ENCODE data around the gene C3orf18. TPM values are rescaled to one million over a fixed set of nuclear protein-coding genes. Genes with fewer than 3 reads are reported as not detected.

The C3orf18 gene
- total RNA-seq, 1 donor from 2014 or later = 7.2 TPM

DNA sequence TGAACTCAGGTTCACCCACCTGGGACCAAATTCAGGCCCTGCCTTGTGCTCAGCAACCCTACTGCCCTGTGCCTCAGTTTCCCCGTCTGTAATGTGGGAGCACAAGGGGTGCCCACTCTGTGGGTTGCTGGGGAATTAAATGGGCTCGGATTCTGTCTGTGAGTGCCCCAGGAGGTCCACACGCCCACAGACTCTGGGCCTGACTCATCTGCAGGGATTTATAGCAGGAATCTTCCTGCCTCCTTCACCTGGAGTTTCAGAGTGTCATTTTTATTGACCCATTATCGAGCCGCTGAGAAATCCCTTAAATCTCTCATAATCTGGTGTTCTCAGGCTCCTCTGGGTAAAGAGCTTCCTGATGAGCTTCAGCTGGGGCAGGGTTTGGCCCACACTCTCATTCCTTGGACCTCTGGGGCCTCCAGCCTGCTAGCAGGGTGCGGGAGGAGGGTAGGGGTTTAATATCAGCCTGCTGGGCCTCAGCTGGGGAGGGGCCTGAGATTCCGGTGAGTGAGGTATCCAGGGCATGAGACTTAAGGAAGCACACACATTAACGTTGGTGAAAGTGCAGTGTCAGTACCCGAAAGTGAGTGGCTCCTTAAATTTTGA, 16.4 kb downstream of the C3orf18 start:
- DNase-seq = no peak

- DNase-seq = peak; percentile 17
These were observed 17.3 kb downstream of the C3orf18 start for GRCh38 chr3:50550079-50550736.

DNA sequence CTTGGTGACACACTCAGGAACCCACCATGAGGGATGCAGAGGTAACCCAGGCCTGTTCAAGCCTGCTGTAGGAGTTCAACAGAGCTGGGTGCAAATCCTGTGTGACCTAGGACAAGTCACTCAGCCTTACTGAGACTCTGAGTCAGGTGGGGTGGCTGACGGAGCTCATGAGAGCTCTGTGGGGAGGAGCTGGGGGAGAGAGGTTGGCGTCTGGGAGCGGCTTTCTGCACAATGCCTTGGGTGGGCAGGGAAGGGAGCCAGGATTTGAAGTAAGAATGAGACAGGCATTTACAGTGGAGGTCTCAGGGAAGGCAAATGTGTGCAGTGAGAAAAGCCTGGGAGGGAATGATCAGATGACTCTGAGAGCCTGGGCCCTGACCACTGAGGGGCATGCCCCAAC, 18.3 kb downstream of the C3orf18 start:
- no peak for DNase-seq

- DNase-seq = no peak
These were observed 21.8 kb downstream of the C3orf18 start for GRCh38 chr3:50545781-50546180.

DNA sequence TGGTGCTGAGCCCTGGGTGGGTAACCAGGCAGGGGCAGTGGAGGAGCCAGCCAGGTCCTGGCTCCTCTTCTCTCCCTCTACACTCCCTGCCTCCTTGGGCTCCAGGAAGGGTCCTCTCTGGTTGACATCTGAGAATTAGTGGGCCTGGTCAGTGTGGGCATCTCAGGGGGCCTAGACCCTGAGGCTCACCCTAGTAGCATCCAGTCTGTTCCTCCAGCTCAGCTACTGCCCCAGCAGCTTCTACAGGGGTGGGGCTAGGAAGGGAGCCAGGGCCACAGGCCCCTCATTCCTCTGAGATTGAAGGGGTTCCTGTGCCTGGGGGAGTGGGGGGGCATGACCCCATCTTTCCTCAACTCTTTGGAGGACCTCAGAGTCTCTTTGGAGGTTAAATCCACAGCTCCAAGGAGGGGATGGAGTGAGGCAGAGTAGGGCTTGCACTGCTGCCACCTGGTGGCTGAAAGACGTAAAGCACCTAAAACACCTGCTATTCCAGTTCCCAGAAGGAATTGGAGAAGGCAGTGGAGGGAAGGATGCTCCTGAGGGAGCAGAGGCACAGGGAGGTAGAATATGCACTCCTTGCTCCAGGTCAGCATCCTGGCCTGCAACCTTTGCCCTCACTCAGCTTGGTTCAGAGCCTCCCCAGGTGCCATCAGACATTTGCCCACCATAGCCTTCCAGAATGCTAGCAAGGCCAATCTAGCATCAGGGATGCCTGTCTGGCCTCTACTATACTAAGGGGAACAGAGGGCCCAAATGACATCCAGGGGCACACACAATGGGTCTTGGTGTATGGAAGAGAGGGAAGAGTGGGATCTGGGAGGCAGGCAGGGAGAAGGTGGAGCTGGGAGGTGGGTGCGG, 25.1 kb downstream of the C3orf18 start:
- peak; percentile 41 for DNase-seq

DNA sequence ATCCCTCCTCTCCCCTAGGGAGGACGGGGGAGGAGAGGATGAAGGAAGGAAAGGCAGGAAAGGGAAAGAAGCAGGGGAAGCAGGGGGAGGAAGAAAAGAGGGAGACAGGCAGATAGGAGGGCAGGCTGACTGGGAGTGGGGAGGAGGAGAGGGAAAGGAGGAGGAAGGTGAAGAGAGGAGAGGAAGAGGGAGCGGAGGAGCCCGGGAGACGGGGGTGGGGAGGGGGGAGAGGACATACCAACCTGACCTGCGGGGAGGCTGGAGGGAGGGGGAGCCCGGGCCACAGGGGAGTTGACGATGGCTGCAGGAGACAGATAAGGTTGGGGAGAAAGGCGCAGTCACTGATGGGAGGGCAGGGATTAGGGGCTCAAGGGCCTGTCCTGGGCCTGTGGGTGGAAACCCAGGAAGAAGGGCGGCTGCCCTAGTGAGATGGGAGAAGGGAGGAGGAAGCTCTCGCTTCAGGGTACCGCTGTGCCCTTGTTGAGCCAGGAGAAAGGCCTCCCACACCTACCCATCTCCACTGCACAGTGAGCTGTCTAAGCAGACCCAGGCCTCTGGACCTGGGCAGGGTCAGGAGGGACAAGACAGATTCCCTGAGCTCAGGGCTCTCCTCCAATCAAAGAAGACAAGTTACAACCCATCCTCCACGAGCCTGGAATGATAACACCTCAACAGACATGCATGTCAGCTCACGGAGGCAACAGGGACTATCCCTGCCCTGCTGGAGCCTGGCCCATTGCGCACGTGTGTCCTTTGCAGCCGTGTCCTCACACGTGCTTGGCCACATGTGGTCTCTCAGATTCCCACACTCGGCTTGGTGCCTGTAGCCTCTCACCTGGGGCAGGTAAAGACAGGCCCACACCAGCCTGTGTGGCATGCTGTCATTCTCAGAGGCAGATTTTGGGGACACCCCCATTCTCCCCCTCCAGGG, 27.9 kb downstream of the C3orf18 start:
- DNase-seq = no peak

GRCh38 chr3:50537421-50538129, 30.0 kb downstream of the C3orf18 start:
- no peak for DNase-seq

- DNase-seq = no peak
These were observed 30.9 kb downstream of the C3orf18 start for GRCh38 chr3:50536471-50537180.

DNA sequence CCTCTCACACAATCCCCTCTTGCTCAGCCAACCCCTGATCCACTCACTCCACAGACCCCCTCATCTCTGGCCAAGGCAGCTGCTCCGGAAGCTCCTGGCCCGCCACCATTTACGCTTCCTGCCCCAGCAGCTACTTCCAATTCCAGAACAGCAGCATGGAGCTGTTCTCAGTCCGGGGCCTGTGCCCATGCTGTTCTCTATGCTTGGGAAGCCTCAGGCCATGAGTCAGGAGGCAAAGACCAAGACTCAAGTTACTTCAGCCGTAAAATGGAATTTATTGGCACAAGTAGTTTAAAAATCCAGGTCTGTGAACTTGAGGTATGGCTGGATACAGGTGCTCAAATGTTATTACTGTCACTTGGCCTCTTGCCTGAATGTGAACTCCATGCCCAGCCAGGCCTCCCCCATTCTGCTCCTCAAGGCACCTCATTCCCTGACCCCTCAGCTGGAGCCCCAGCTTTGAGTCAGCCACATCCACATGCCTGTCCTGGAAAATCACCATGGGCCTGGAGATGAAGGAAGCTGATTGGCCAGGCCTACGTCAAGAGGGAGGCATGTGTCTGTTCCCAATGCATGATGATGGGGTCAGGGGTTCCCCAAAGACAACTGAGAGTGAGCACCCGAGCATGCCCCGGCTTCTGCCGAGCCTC, 32.7 kb downstream of the C3orf18 start:
- DNase-seq = no peak

- no peak for DNase-seq
These were observed 33.6 kb downstream of the C3orf18 start for GRCh38 chr3:50533807-50534461.

DNA sequence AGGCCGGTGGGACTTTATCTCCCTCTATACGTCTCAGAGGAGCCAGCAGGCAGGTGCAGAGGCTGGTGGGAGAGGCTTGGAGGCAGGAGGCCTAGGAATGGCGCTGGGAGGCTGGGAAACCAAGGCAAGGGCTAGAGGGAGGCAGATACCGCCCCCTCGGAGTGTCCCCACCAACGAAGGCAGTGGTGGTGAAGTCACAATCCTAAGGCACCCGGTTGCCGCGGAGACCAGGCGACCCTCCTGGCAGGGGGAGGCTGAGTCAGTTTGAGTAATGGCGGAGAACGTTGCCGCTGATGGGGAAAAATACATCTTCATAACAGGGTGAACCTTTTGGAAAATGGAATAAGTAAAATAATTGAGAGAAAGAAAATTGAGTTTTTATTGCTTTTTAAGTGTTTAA, 34.2 kb downstream of the C3orf18 start:
- DNase-seq = no peak

- no peak for DNase-seq
These were observed 35.4 kb downstream of the C3orf18 start for GRCh38 chr3:50532062-50532705.

DNA sequence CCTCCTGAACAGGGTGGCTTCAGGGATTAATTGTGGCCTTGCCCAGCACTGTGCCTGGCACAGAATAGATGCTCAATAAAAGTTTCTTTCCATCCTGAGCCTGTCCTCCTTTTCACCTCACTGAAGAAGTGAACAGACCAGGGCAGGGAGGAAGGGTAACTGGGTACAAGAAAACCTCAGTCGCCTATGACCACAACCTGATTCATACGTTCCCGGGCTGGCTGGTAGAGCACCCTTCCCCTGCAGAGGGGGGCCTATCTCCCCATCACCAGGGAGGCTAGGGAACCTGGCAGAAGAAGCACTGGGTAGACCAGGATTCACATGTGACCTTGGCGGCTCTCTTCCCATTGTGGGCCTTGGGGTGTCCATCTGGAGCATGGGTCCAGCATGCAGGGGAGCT, 36.3 kb downstream of the C3orf18 start:
- DNase-seq = no peak

- DNase-seq = no peak
These were observed 37.3 kb downstream of the C3orf18 start for GRCh38 chr3:50530001-50530970.

DNA sequence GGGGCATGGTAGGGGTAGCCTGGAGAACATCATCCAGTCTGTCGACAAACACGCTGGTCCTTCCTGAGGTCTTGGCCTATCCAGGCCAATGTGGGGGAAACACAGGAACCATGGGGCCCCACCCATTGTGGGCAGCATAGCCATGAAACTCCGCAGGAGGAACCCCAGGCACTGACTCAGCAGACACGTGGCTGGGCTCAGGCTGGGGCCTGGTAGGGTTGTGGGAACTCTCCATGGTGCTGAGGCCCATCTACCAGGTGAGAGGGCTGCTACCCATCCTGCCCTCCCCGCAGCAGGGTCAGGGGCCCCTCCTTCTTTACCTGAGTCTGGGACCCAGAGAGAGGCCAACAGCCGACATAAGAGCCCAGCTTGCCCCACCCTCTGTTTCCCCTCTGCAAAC, 41.6 kb downstream of the C3orf18 start:
- no peak for DNase-seq

GRCh38 chr3:50525191-50525910, 42.2 kb downstream of the C3orf18 start:
- no peak for DNase-seq

DNA sequence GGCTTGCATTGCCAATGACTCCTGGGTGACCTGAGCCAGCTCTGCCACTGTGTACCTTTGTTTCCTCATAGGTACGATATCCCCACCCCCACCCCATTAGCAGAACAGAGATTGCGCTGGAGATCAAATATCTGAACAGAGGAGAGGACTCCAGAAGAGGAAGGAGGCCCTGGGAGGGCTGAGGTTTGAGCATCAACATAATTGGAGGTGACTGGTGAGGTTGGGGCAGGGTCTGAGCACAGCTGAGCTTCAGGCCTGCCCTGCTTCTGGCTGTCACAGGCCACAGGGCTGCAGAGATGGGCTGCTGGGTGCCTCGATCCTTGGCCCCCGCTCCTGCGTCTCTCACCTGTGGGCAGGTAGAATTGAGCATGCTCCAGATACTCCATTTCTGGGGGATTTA, 42.8 kb downstream of the C3orf18 start:
- no peak for DNase-seq

Data from skin of body (tissue), 2 donors.